Keratinocyte (primary cell): ENCODE results near the gene ADAMTS15. TPM values are rescaled to one million over a fixed set of nuclear protein-coding genes. Genes with fewer than 3 reads are reported as not detected.

Experiments
- DNase-seq: peaks from one replicate; pipeline ENCODE4 v3.0.0-alpha.2; 2011; ENCODE audit warnings: low read depth, missing footprints, low spot score
- FAIRE-seq: peaks from 2 replicates; lab custom pipeline; 2011; peaks lifted over from hg19 to GRCh38; lab: Jason Lieb, UNC
- H2AFZ ChIP-seq: 2 replicates; pipeline ENCODE4 v1.6.0; 2012; ENCODE audit warnings: low read length, control low read depth, inconsistent platforms; ENCODE audit not compliant: control insufficient read depth
- H3K27ac ChIP-seq: 2 replicates; pipeline ENCODE4 v1.5.1; 2011; ENCODE audit warnings: low read length; ENCODE audit not compliant: control insufficient read depth, insufficient read depth
- H3K27me3 ChIP-seq: 3 replicates; pipeline ENCODE4 v1.6.0; 2011; ENCODE audit warnings: low read length; ENCODE audit not compliant: control insufficient read depth, insufficient read depth; ENCODE audit errors: extremely low read depth
- H3K36me3 ChIP-seq, 2 experiments: 2 replicates in 1 of 2; 3 replicates in 1 of 2; pipeline ENCODE4 v1.5.1; 2011; ENCODE audit warnings: low read length in 2 of 2, mild to moderate bottlenecking in 1 of 2; ENCODE audit not compliant: control insufficient read depth in 2 of 2, insufficient read depth in 2 of 2; ENCODE audit errors: extremely low read depth in 1 of 2
- H3K4me1 ChIP-seq: 3 replicates; pipeline ENCODE4 v1.5.1; 2011; ENCODE audit warnings: low read length; ENCODE audit not compliant: control insufficient read depth, insufficient read depth; ENCODE audit errors: extremely low read depth
- H3K4me2 ChIP-seq: 3 replicates; pipeline ENCODE4 v1.6.0; 2011; ENCODE audit warnings: low read depth, low read length; ENCODE audit not compliant: control insufficient read depth, insufficient read depth; ENCODE audit errors: extremely low read depth
- H3K4me3 ChIP-seq, 3 experiments: fragments of 200-600 bp in 1 of 3; sonication (generic) in 1 of 3; 2 replicates in 2 of 3; 3 replicates in 1 of 3; pipeline ENCODE4 v1.5.1; 2011 to 2016; ENCODE audit warnings: low read length in 3 of 3, mild to moderate bottlenecking in 3 of 3, control low read depth in 2 of 3, inconsistent platforms in 1 of 3, low read depth in 1 of 3, mixed read lengths in 1 of 3, mixed run types in 1 of 3, moderate library complexity in 1 of 3; ENCODE audit not compliant: control insufficient read depth in 2 of 3, insufficient read depth in 2 of 3; ENCODE audit errors: extremely low read depth in 1 of 3
- H3K79me2 ChIP-seq: 2 replicates; pipeline ENCODE4 v1.6.0; 2012; ENCODE audit warnings: low read length; ENCODE audit not compliant: control insufficient read depth, insufficient read depth
- H3K9ac ChIP-seq: 3 replicates; pipeline ENCODE4 v1.6.0; 2011; ENCODE audit warnings: low read length; ENCODE audit not compliant: control insufficient read depth, insufficient read depth; ENCODE audit errors: extremely low read depth
- H3K9me1 ChIP-seq: 3 replicates; pipeline ENCODE4 v1.6.0; 2011; ENCODE audit warnings: low read length; ENCODE audit not compliant: control insufficient read depth, insufficient read depth; ENCODE audit errors: extremely low read depth
- H3K9me3 ChIP-seq: 2 replicates; pipeline ENCODE4 v1.5.1; 2012; ENCODE audit warnings: low read depth, low read length; ENCODE audit not compliant: control insufficient read depth
- H4K20me1 ChIP-seq: 3 replicates; pipeline ENCODE4 v1.6.0; 2011; ENCODE audit warnings: low read length; ENCODE audit not compliant: control insufficient read depth, insufficient read depth; ENCODE audit errors: extremely low read depth
- CTCF ChIP-seq, 3 experiments: IDR thresholded peaks in 1 of 3; conservative IDR thresholded peaks in 1 of 3; optimal IDR thresholded peaks in 1 of 3; 2 replicates in 2 of 3; 3 replicates in 1 of 3; pipeline versions ENCODE3 to v1.5.1; 2011; ENCODE audit warnings: low read length in 3 of 3, mild to moderate bottlenecking in 3 of 3, moderate library complexity in 2 of 3, control low read depth in 1 of 3, inconsistent platforms in 1 of 3; ENCODE audit not compliant: insufficient read depth in 2 of 3; ENCODE audit errors: extremely low read depth in 1 of 3
- EZH2 ChIP-seq: IDR thresholded peaks from one replicate; pipeline ENCODE4 v1.6.1; 2012; ENCODE audit warnings: inconsistent platforms, mild to moderate bottlenecking, low read length, moderate library complexity
- dilution Hi-C: fragments of 300-500 bp; cut with MboI; formaldehyde crosslinking; loops from one replicate; pipeline ENCODE4 v1.7.0; 2020; ENCODE audit warnings: low sequenced_read_pairs; ENCODE audit not compliant: extremely low pct_ligation_motif_present
- polyA plus RNA-seq, 5 experiments: library from polyadenylated mRNA; depleted of rRNA in 3 of 5; stranded (reverse) in 3 of 5; stranded (forward) in 1 of 5; unstranded in 1 of 5; fragments of >200 nt; gene quantifications; 1 replicate in 1 of 5; 2 replicates in 3 of 5; 3 replicates in 1 of 5; pipeline versions ENCODE4 v1.2.1 to v1.2.3, GENCODE V29; 2011 to 2012; ENCODE audit warnings: missing spikeins in 2 of 5, low read depth in 1 of 5, low replicate concordance in 1 of 5

ADAMTS15 gene
- polyA plus RNA-seq, 1 donor (not counting 4 experiments of a cell fraction or from before 2014, with no cell fraction given), result 0.30 TPM

GRCh38 chr11:130487924-130488815 lies 39.7 kb downstream of the ADAMTS15 start:
- TF ChIP-seq EZH2, result no peak
- TF ChIP-seq CTCF (optimal IDR thresholded peaks at IDR 0.05 in 1 of 3, IDR thresholded peaks at IDR 0.05 in 1 of 3, conservative IDR thresholded peaks at IDR 0.05 in 1 of 3; ENCODE audit: extremely low read depth in 1 of 3, insufficient read depth in 2 of 3, low read length in 3 of 3), result no peak
- FAIRE-seq, result no peak
- H3K4me1 ChIP-seq, result no peaks in the 10 kb centered on the region
- no peaks in the 10 kb centered on the region for H3K36me3 ChIP-seq
- no peaks in the 10 kb centered on the region for H3K9me3 ChIP-seq
- no peaks in the 10 kb centered on the region for H4K20me1 ChIP-seq
- no peak overlapping the region for H3K27ac ChIP-seq
- dilution Hi-C loops, result no loop called here
- H3K4me2 ChIP-seq, result no peak overlapping the region
- no peak overlapping the region for H3K4me3 ChIP-seq
- no peaks in the 10 kb centered on the region for H3K27me3 ChIP-seq
- DNase-seq, result no peak
- H2AFZ ChIP-seq, result no peak overlapping the region
- no peak overlapping the region for H3K9ac ChIP-seq
- no peaks in the 10 kb centered on the region for H3K9me1 ChIP-seq
- no peaks in the 10 kb centered on the region for H3K79me2 ChIP-seq

- no peaks in the 10 kb centered on the region for H3K27me3 ChIP-seq
- no peaks in the 10 kb centered on the region for H3K9me1 ChIP-seq
- no peaks in the 10 kb centered on the region for H3K4me1 ChIP-seq
- H3K4me3 ChIP-seq, result no peak overlapping the region
- H3K9me3 ChIP-seq, result no peaks in the 10 kb centered on the region
- no peak overlapping the region for H3K27ac ChIP-seq
- no peak overlapping the region for H2AFZ ChIP-seq
- TF ChIP-seq EZH2 (no peak), CTCF (optimal IDR thresholded peaks at IDR 0.05 in 1 of 3, IDR thresholded peaks at IDR 0.05 in 1 of 3, conservative IDR thresholded peaks at IDR 0.05 in 1 of 3; ENCODE audit: extremely low read depth in 1 of 3, insufficient read depth in 2 of 3, low read length in 3 of 3) (no peak)
- no peaks in the 10 kb centered on the region for H3K36me3 ChIP-seq
- H4K20me1 ChIP-seq, result no peaks in the 10 kb centered on the region
- no peaks in the 10 kb centered on the region for H3K79me2 ChIP-seq
- no peak for FAIRE-seq
- H3K4me2 ChIP-seq, result no peak overlapping the region
- no peak for DNase-seq
- H3K9ac ChIP-seq, result no peak overlapping the region
- dilution Hi-C loops, result no loop called here
These were observed 40.6 kb downstream of the ADAMTS15 start for GRCh38 chr11:130488848-130489584.
